IPS DF 6.9 (cell line): ENCODE data around the gene FCAR.
"Not testable (repeated sequence)": the region's sequence is repeated elsewhere in the genome, so short reads cannot be mapped to it uniquely, and the experiment has no call there.

Experiments
- DNase-seq: peaks from one replicate; pipeline ENCODE4 v3.0.0-alpha.2; 2013; ENCODE audit warnings: low read depth, low spot score
- H3K27ac ChIP-seq: one replicate; pipeline ENCODE4 v1.5.1; 2013; ENCODE audit warnings: low read length, control low read depth
- H3K27me3 ChIP-seq: 2 replicates; pipeline ENCODE4 v1.6.1; 2013; ENCODE audit warnings: mild to moderate bottlenecking, low read length; ENCODE audit not compliant: control insufficient read depth, insufficient read depth
- H3K36me3 ChIP-seq: 2 replicates; pipeline ENCODE4 v1.6.1; 2013; ENCODE audit warnings: low read length; ENCODE audit not compliant: control insufficient read depth, insufficient read depth
- H3K4me1 ChIP-seq: 2 replicates; pipeline ENCODE4 v1.6.1; 2013; ENCODE audit warnings: low read length; ENCODE audit not compliant: control insufficient read depth, insufficient read depth
- H3K4me3 ChIP-seq: 2 replicates; pipeline ENCODE4 v1.5.1; 2013; ENCODE audit warnings: mild to moderate bottlenecking, low read length
- H3K9me3 ChIP-seq: 2 replicates; pipeline ENCODE4 v1.6.1; 2013; ENCODE audit warnings: low read length, inconsistent platforms; ENCODE audit not compliant: control insufficient read depth, insufficient read depth
- WGBS: extraction: QIAGEN DNeasy Blood & Tissue Kit; methylation state at CpG from one replicate; pipeline ENCODE4 v1.1.7; 2013; ENCODE audit warnings: mixed read lengths, missing lambda C conversion rate; ENCODE audit not compliant: insufficient read length, insufficient coverage; 5-methylcytosine and 5-hydroxymethylcytosine counted together

The FCAR gene

GRCh38 chr19:54855241-54855640 lies 18.8 kb upstream of the FCAR start:
- not testable (repeated sequence) for H3K36me3 ChIP-seq, H3K4me1 ChIP-seq, DNase-seq, H3K27ac ChIP-seq, H3K4me3 ChIP-seq, H3K27me3 ChIP-seq
- WGBS = no CpG with 5 or more reads among the region's 1 CpG
- H3K9me3 ChIP-seq = peaks cover 10% of the 10 kb centered on the region

- H3K27me3 ChIP-seq, H3K27ac ChIP-seq, H3K4me3 ChIP-seq, H3K36me3 ChIP-seq, DNase-seq, H3K4me1 ChIP-seq: not testable (repeated sequence)
- H3K9me3 ChIP-seq = peaks cover 11% of the 10 kb centered on the region
- WGBS = no CpG with 5 or more reads among the region's 3 CpGs
These were observed 15.6 kb upstream of the FCAR start for GRCh38 chr19:54858476-54858875.

GRCh38 chr19:54859421-54859820 lies 14.6 kb upstream of the FCAR start:
- not testable (repeated sequence) for H3K4me1 ChIP-seq, H3K9me3 ChIP-seq, H3K36me3 ChIP-seq, H3K4me3 ChIP-seq, DNase-seq, H3K27me3 ChIP-seq, H3K27ac ChIP-seq
- WGBS = no CpG with 5 or more reads among the region's 7 CpGs

GRCh38 chr19:54863459-54863858 lies 10.6 kb upstream of the FCAR start:
- H3K4me1 ChIP-seq, DNase-seq, H3K4me3 ChIP-seq, H3K27ac ChIP-seq, H3K36me3 ChIP-seq, H3K27me3 ChIP-seq: not testable (repeated sequence)
- no CpG with 5 or more reads among the region's 3 CpGs for WGBS
- peaks cover 11% of the 10 kb centered on the region for H3K9me3 ChIP-seq

GRCh38 chr19:54871696-54872095 lies 2.3 kb upstream of the FCAR start:
- Histone ChIP-seq H3K36me3 (no peaks in the 10 kb centered on the region), H3K4me3 (no peak overlapping the region), H3K4me1 (no peaks in the 10 kb centered on the region), H3K9me3 (peaks cover 7% of the 10 kb centered on the region), H3K27ac (no peak overlapping the region), H3K27me3 (no peaks in the 10 kb centered on the region)
- no CpG with 5 or more reads among the region's 3 CpGs for WGBS
- no peak for DNase-seq

- no peak for DNase-seq
- Histone ChIP-seq H3K9me3 (peaks cover 8% of the 10 kb centered on the region), H3K4me3 (no peak overlapping the region), H3K4me1 (no peaks in the 10 kb centered on the region), H3K36me3 (no peaks in the 10 kb centered on the region), H3K27ac (no peak overlapping the region), H3K27me3 (no peaks in the 10 kb centered on the region)
- no CpG with 5 or more reads among the region's 2 CpGs for WGBS
These were observed 1.5 kb downstream of the FCAR start for GRCh38 chr19:54875506-54875905.

- no CpG with 5 or more reads among the region's 3 CpGs for WGBS
- Histone ChIP-seq H3K9me3 (peaks cover 14% of the 10 kb centered on the region), H3K27me3 (no peaks in the 10 kb centered on the region), H3K27ac (no peak overlapping the region), H3K4me3 (no peak overlapping the region), H3K4me1 (no peaks in the 10 kb centered on the region), H3K36me3 (no peaks in the 10 kb centered on the region)
- no peak for DNase-seq
These were observed 3.4 kb downstream of the FCAR start for GRCh38 chr19:54877471-54877870.

- WGBS = no CpG with 5 or more reads among the region's 6 CpGs
- Histone ChIP-seq H3K4me3 (no peak overlapping the region), H3K4me1 (no peaks in the 10 kb centered on the region), H3K27me3 (no peaks in the 10 kb centered on the region), H3K36me3 (no peaks in the 10 kb centered on the region), H3K9me3 (peaks cover 14% of the 10 kb centered on the region), H3K27ac (no peak overlapping the region)
- DNase-seq = no peak
These were observed 7.8 kb downstream of the FCAR start for GRCh38 chr19:54881884-54882283.

GRCh38 chr19:54882758-54883157 lies 8.7 kb downstream of the FCAR start:
- no peaks in the 10 kb centered on the region for H3K27me3 ChIP-seq
- no peak overlapping the region for H3K4me3 ChIP-seq
- peaks cover 14% of the 10 kb centered on the region for H3K9me3 ChIP-seq
- no peaks in the 10 kb centered on the region for H3K4me1 ChIP-seq
- no peak overlapping the region for H3K27ac ChIP-seq
- no CpG with 5 or more reads among the region's 7 CpGs for WGBS
- DNase-seq = no peak
- no peaks in the 10 kb centered on the region for H3K36me3 ChIP-seq

GRCh38 chr19:54883228-54883627 lies 9.2 kb downstream of the FCAR start:
- Histone ChIP-seq H3K27ac (no peak overlapping the region), H3K4me3 (no peak overlapping the region), H3K36me3 (no peaks in the 10 kb centered on the region), H3K27me3 (no peaks in the 10 kb centered on the region), H3K9me3 (peaks cover 15% of the 10 kb centered on the region), H3K4me1 (no peaks in the 10 kb centered on the region)
- DNase-seq = no peak
- no CpG with 5 or more reads among the region's 9 CpGs for WGBS

GRCh38 chr19:54888239-54888638 lies 14.2 kb downstream of the FCAR start:
- Histone ChIP-seq H3K4me3 (no peak overlapping the region), H3K9me3 (peaks cover 6% of the 10 kb centered on the region), H3K27ac (no peak overlapping the region), H3K4me1 (no peaks in the 10 kb centered on the region), H3K27me3 (no peaks in the 10 kb centered on the region), H3K36me3 (no peaks in the 10 kb centered on the region)
- WGBS = no CpG with 5 or more reads among the region's 10 CpGs
- no peak for DNase-seq
